ENCODE results near the gene TIMM13. TPM values are rescaled to one million over a fixed set of nuclear protein-coding genes. Genes with fewer than 3 reads are reported as not detected.
A peak's percentile ranks its signal among the peaks of the same experiment; 100 is the strongest.

TIMM13 gene
- total and polyA plus RNA-seq, 10 of the 15 experiments (the other 5 are each of a cell fraction or from before 2014, with no cell fraction given) = 9.9 to 205 (median 63.6) TPM

GRCh38 chr19:2451138-2451537 lies 23.8 kb upstream of the TIMM13 start:
- FAIRE-seq = peak; percentile 18
- 80% methylated on average over 7 of the region's 7 CpGs for WGBS (ENCODE audit: insufficient coverage, insufficient replicate concordance, low lambda C conversion rate, missing lambda C conversion rate)
- intact Hi-C loops (cut with micrococcal nuclease; ENCODE audit: unreplicated experiment) (no loop called here), in situ Hi-C loops (cut with MboI) (no loop called here)
- Histone ChIP-seq H3K36me3 (ENCODE audit: control insufficient read depth in 2 of 2, insufficient read depth in 2 of 2, low read length in 1 of 2) (peaks cover 12 to 20% of the 10 kb centered on the region in 2 experiments; a peak in 3 of 4 replicates), H2AFZ (ENCODE audit: control insufficient read depth, low read depth, low read length) (no peak overlapping the region), H3K4me3 (no peak overlapping the region), H4K20me1 (ENCODE audit: control insufficient read depth, insufficient read depth) (peaks cover 12% of the 10 kb centered on the region), H3K4me2 (ENCODE audit: control insufficient read depth, insufficient read depth) (no peak overlapping the region), H3K9me3 (replicated peaks; ENCODE audit: control insufficient read depth, insufficient read depth, low read length) (no peaks in the 10 kb centered on the region), H3K27me3 (replicated peaks in 1 of 2; ENCODE audit: control insufficient read depth in 2 of 2, insufficient read depth in 2 of 2, low read length in 1 of 2) (no peaks in the 10 kb centered on the region), H3K9ac (ENCODE audit: control insufficient read depth, insufficient read depth, low read length) (no peak overlapping the region), H3K4me1 (ENCODE audit: control insufficient read depth, insufficient read depth, low read length) (peaks cover 30% of the 10 kb centered on the region), H3K79me2 (ENCODE audit: control insufficient read depth, insufficient read depth, low read length) (peaks cover 82% of the 10 kb centered on the region), H3K27ac (ENCODE audit: control insufficient read depth, insufficient read depth) (no peak overlapping the region)
- CTCF ChIA-PET = interaction anchor here (0.9 kb wide), 1 partner anchor 9 kb away, joined by 3 read pairs; no protein-coding TSS in a partner anchor
- POLR2A ChIA-PET = interaction anchor here (0.6 kb wide), 1 partner anchor 167 kb away, joined by 8 read pairs; no protein-coding TSS in a partner anchor
- TF ChIP-seq ZBTB40 (IDR thresholded peaks at IDR 0.05; ENCODE audit: borderline replicate concordance) (peak; percentile 90), ETV6 (conservative IDR thresholded peaks at IDR 0.05 in 1 of 2, IDR thresholded peaks at IDR 0.05 in 1 of 2; ENCODE audit: borderline replicate concordance in 1 of 2, low read depth in 1 of 2) (no peak), CBFB (IDR thresholded peaks at IDR 0.05; ENCODE audit: low read depth) (no peak)
- SMC1A ChIA-PET (ENCODE audit: uncharacterized antibody, unreplicated experiment) = no interaction called here
- RAD21 ChIA-PET (ENCODE audit: unreplicated experiment) = no interaction called here
- no peak for ATAC-seq
- DNase-seq (ENCODE audit: low read depth, low spot score) = no peak
- BruUV-seq (replicated peaks) = no TSS peak
